ENCODE data around the gene MFSD6. TPM values are rescaled to one million over a fixed set of nuclear protein-coding genes. Genes with fewer than 3 reads are reported as not detected.
A peak's percentile ranks its signal among the peaks of the same experiment; 100 is the strongest.
"Not testable (repeated sequence)": the region's sequence is repeated elsewhere in the genome, so short reads cannot be mapped to it uniquely, and the experiment has no call there.

Gene MFSD6
- 100 to 1,000 TPM in 3 of 4 donors, 10 to 100 TPM in 1; 40.4 to 184 (median 119) TPM for total RNA-seq

- peaks cover 0 to 18% (median 4%) of the 10 kb centered on the region in 4 donors for H3K4me1 ChIP-seq
- peak within 1 kb of the TSS; percentile 75 to 98 (median 88) for H3K4me3 ChIP-seq
- H3K27me3 ChIP-seq, result no peaks in the 10 kb centered on the region
- DNase-seq, result peak; percentile 66 to 87 (median 79)
- H3K9me3 ChIP-seq, result no peaks in the 10 kb centered on the region
- H3K27ac ChIP-seq, result peak within 1 kb of the TSS; percentile 92 to 99 (median 94)
- no peaks in the 10 kb centered on the region for H3K36me3 ChIP-seq
- TF ChIP-seq CTCF (IDR thresholded peaks at IDR 0.05) (peak in 3 of 6 experiments; percentile 29 to 34 (median 33)), POLR2A (IDR thresholded peaks at IDR 0.05) (peak; percentile 42 to 58)
Measured at GRCh38 chr2:190407662-190408537, at the start of gene MFSD6. Gene MFSD6 (plus strand): TSS chr2:190408355. CDS start chr2:190436030, 27,675 bp downstream.

- Histone ChIP-seq H3K27ac (peak overlapping the region in 2 of 4 donors; percentile 21 to 55), H3K4me1 (peaks cover 0 to 38% (median 3%) of the 10 kb centered on the region in 4 donors), H3K36me3 (peaks cover 0 to 11% (median 0%) of the 10 kb centered on the region in 3 donors)
- H3K27me3 ChIP-seq, DNase-seq, H3K4me3 ChIP-seq, H3K9me3 ChIP-seq: not testable (repeated sequence)
Measured at GRCh38 chr2:190358655-190359448, 49.3 kb upstream of the MFSD6 start.

GRCh38 chr2:190360561-190360960 is 47.6 kb upstream of the MFSD6 start:
- Histone ChIP-seq H3K36me3 (peaks cover 0 to 23% (median 0%) of the 10 kb centered on the region in 3 donors), H3K4me3 (no peak overlapping the region), H3K27me3 (no peaks in the 10 kb centered on the region), H3K9me3 (no peaks in the 10 kb centered on the region), H3K27ac (peak overlapping the region in 1 of 4 donors; percentile 55), H3K4me1 (peaks cover 0 to 38% (median 3%) of the 10 kb centered on the region in 4 donors)
- TF ChIP-seq CTCF (IDR thresholded peaks at IDR 0.05), result no peak
- TF ChIP-seq POLR2A (IDR thresholded peaks at IDR 0.05), result no peak
- DNase-seq, result no peak

GRCh38 chr2:190360965-190361364 is 47.2 kb upstream of the MFSD6 start:
- Histone ChIP-seq H3K27me3 (no peaks in the 10 kb centered on the region), H3K9me3 (no peaks in the 10 kb centered on the region), H3K4me3 (no peak overlapping the region), H3K36me3 (peaks cover 0 to 26% (median 0%) of the 10 kb centered on the region in 3 donors), H3K4me1 (peaks cover 0 to 38% (median 3%) of the 10 kb centered on the region in 4 donors), H3K27ac (no peak overlapping the region)
- no peak for DNase-seq
- TF ChIP-seq CTCF (IDR thresholded peaks at IDR 0.05), result no peak
- no peak for TF ChIP-seq POLR2A (IDR thresholded peaks at IDR 0.05)

- Histone ChIP-seq H3K4me1 (peaks cover 0 to 33% (median 3%) of the 10 kb centered on the region in 4 donors), H3K36me3 (peaks cover 0 to 31% (median 0%) of the 10 kb centered on the region in 3 donors), H3K4me3 (no peak overlapping the region), H3K27me3 (no peaks in the 10 kb centered on the region), H3K27ac (no peak overlapping the region), H3K9me3 (no peaks in the 10 kb centered on the region)
- no peak for DNase-seq
- TF ChIP-seq CTCF (IDR thresholded peaks at IDR 0.05), result no peak
- no peak for TF ChIP-seq POLR2A (IDR thresholded peaks at IDR 0.05)
Measured at GRCh38 chr2:190361572-190361971, 46.6 kb upstream of the MFSD6 start.

Data from Peyer's patch (tissue), 4 donors.